ENCODE data around the gene ALK. TPM values are rescaled to one million over a fixed set of nuclear protein-coding genes. Genes with fewer than 3 reads are reported as not detected.

Gene ALK
- total RNA-seq, 3 donors from 2014 or later = not detected

GRCh38 chr2:29881089-29881730 lies 40.2 kb downstream of the ALK start:
- ATAC-seq = no peak
- no peak for DNase-seq
- Mint-ChIP-seq H3K36me3 (ENCODE audit: insufficient read depth) (no peaks in the 10 kb centered on the region), H3K4me3 (no peak overlapping the region), H3K9me3 (peaks cover 6% of the 10 kb centered on the region), H3K4me1 (ENCODE audit: low read depth) (no peaks in the 10 kb centered on the region), H3K27me3 (ENCODE audit: low read depth) (peaks cover 21% of the 10 kb centered on the region)

- no peaks in the 10 kb centered on the region for H3K36me3 Mint-ChIP-seq (ENCODE audit: insufficient read depth)
- H3K9me3 Mint-ChIP-seq = peaks cover 6% of the 10 kb centered on the region
- H3K27me3 Mint-ChIP-seq (ENCODE audit: low read depth) = peaks cover 21% of the 10 kb centered on the region
- H3K4me3 Mint-ChIP-seq = no peak overlapping the region
- no peaks in the 10 kb centered on the region for H3K4me1 Mint-ChIP-seq (ENCODE audit: low read depth)
- no peak for DNase-seq
- no peak for ATAC-seq
These were observed 41.3 kb downstream of the ALK start for GRCh38 chr2:29880084-29880483.

- H3K4me1 Mint-ChIP-seq (ENCODE audit: low read depth) = no peaks in the 10 kb centered on the region
- no peaks in the 10 kb centered on the region for H3K36me3 Mint-ChIP-seq (ENCODE audit: insufficient read depth)
- peaks cover 3% of the 10 kb centered on the region for H3K9me3 Mint-ChIP-seq
These were observed 41.9 kb downstream of the ALK start for GRCh38 chr2:29879456-29879855.

GRCh38 chr2:29878898-29879297 lies 42.5 kb downstream of the ALK start:
- H3K4me3 Mint-ChIP-seq = no peak overlapping the region
- no peak for DNase-seq
- H3K4me1 Mint-ChIP-seq (ENCODE audit: low read depth) = no peaks in the 10 kb centered on the region
- H3K36me3 Mint-ChIP-seq (ENCODE audit: insufficient read depth) = no peaks in the 10 kb centered on the region
- peaks cover 20% of the 10 kb centered on the region for H3K27me3 Mint-ChIP-seq (ENCODE audit: low read depth)
- H3K9me3 Mint-ChIP-seq = no peaks in the 10 kb centered on the region
- ATAC-seq = no peak

More at GRCh38 chr2:29879456-29879855, 41.9 kb downstream of the ALK start:
- no peak overlapping the region for H3K4me3 Mint-ChIP-seq
- DNase-seq = no peak
- H3K27me3 Mint-ChIP-seq (ENCODE audit: low read depth) = peaks cover 21% of the 10 kb centered on the region
- ATAC-seq = no peak

GRCh38 chr2:29876374-29876773 lies 45.0 kb downstream of the ALK start:
- ATAC-seq = no peak
- Mint-ChIP-seq H3K4me1 (ENCODE audit: low read depth) (no peaks in the 10 kb centered on the region), H3K9me3 (no peaks in the 10 kb centered on the region), H3K4me3 (no peak overlapping the region), H3K36me3 (ENCODE audit: insufficient read depth) (no peaks in the 10 kb centered on the region), H3K27me3 (ENCODE audit: low read depth) (peaks cover 12% of the 10 kb centered on the region)
- DNase-seq = no peak

- no peak overlapping the region for H3K4me3 Mint-ChIP-seq
- no peak for ATAC-seq
- H3K27me3 Mint-ChIP-seq (ENCODE audit: low read depth) = peaks cover 9% of the 10 kb centered on the region
- H3K36me3 Mint-ChIP-seq (ENCODE audit: insufficient read depth) = no peaks in the 10 kb centered on the region
- DNase-seq = no peak
- H3K9me3 Mint-ChIP-seq = no peaks in the 10 kb centered on the region
- no peaks in the 10 kb centered on the region for H3K4me1 Mint-ChIP-seq (ENCODE audit: low read depth)
These were observed 46.6 kb downstream of the ALK start for GRCh38 chr2:29874745-29875144.

- ATAC-seq (no peak), DNase-seq (no peak)
- Mint-ChIP-seq H3K9me3 (no peaks in the 10 kb centered on the region), H3K4me1 (ENCODE audit: low read depth) (no peaks in the 10 kb centered on the region), H3K36me3 (ENCODE audit: insufficient read depth) (no peaks in the 10 kb centered on the region), H3K27me3 (ENCODE audit: low read depth) (peaks cover 6% of the 10 kb centered on the region), H3K4me3 (no peak overlapping the region)
These were observed 48.5 kb downstream of the ALK start for GRCh38 chr2:29872870-29873269.

GRCh38 chr2:29871541-29871940 lies 49.8 kb downstream of the ALK start:
- no peaks in the 10 kb centered on the region for H3K9me3 Mint-ChIP-seq
- ATAC-seq (no peak), DNase-seq (no peak)
- no peak overlapping the region for H3K4me3 Mint-ChIP-seq
- peaks cover 6% of the 10 kb centered on the region for H3K27me3 Mint-ChIP-seq (ENCODE audit: low read depth)
- no peaks in the 10 kb centered on the region for H3K36me3 Mint-ChIP-seq (ENCODE audit: insufficient read depth)
- H3K4me1 Mint-ChIP-seq (ENCODE audit: low read depth) = no peaks in the 10 kb centered on the region

- Mint-ChIP-seq H3K4me1 (ENCODE audit: low read depth) (no peaks in the 10 kb centered on the region), H3K27me3 (ENCODE audit: low read depth) (peaks cover 29% of the 10 kb centered on the region), H3K36me3 (ENCODE audit: insufficient read depth) (no peaks in the 10 kb centered on the region), H3K4me3 (no peak overlapping the region), H3K9me3 (no peaks in the 10 kb centered on the region)
- no peak for DNase-seq
- ATAC-seq = no peak
These were observed 55.9 kb downstream of the ALK start for GRCh38 chr2:29865512-29865911.

- DNase-seq = no peak
These were observed 56.4 kb downstream of the ALK start for GRCh38 chr2:29864988-29865387.

GRCh38 chr2:29855924-29856639 lies 65.3 kb downstream of the ALK start:
- no peak for ATAC-seq
- Mint-ChIP-seq H3K27me3 (ENCODE audit: low read depth) (peaks cover 32% of the 10 kb centered on the region), H3K9me3 (peaks cover 4% of the 10 kb centered on the region), H3K36me3 (ENCODE audit: insufficient read depth) (no peaks in the 10 kb centered on the region), H3K4me3 (no peak overlapping the region), H3K4me1 (ENCODE audit: low read depth) (no peaks in the 10 kb centered on the region)
- DNase-seq = no peak

More at GRCh38 chr2:29864988-29865387, 56.4 kb downstream of the ALK start:
- ATAC-seq = no peak
- H3K36me3 Mint-ChIP-seq (ENCODE audit: insufficient read depth) = no peaks in the 10 kb centered on the region
- H3K27me3 Mint-ChIP-seq (ENCODE audit: low read depth) = peaks cover 32% of the 10 kb centered on the region
- H3K4me1 Mint-ChIP-seq (ENCODE audit: low read depth) = no peaks in the 10 kb centered on the region
- no peak overlapping the region for H3K4me3 Mint-ChIP-seq
- H3K9me3 Mint-ChIP-seq = no peaks in the 10 kb centered on the region

- Mint-ChIP-seq H3K36me3 (ENCODE audit: insufficient read depth) (no peaks in the 10 kb centered on the region), H3K9me3 (peaks cover 4% of the 10 kb centered on the region), H3K4me3 (no peak overlapping the region), H3K4me1 (ENCODE audit: low read depth) (no peaks in the 10 kb centered on the region), H3K27me3 (ENCODE audit: low read depth) (peaks cover 25% of the 10 kb centered on the region)
- ATAC-seq (no peak), DNase-seq (no peak)
These were observed 70.6 kb downstream of the ALK start for GRCh38 chr2:29850794-29851193.

- DNase-seq (no peak), ATAC-seq (no peak)
- Mint-ChIP-seq H3K27me3 (ENCODE audit: low read depth) (peaks cover 20% of the 10 kb centered on the region), H3K4me1 (ENCODE audit: low read depth) (no peaks in the 10 kb centered on the region), H3K4me3 (no peak overlapping the region), H3K36me3 (ENCODE audit: insufficient read depth) (no peaks in the 10 kb centered on the region), H3K9me3 (peaks cover 4% of the 10 kb centered on the region)
These were observed 72.6 kb downstream of the ALK start for GRCh38 chr2:29848566-29849310.

- H3K27me3 Mint-ChIP-seq (ENCODE audit: low read depth) = peaks cover 20% of the 10 kb centered on the region
These were observed 73.5 kb downstream of the ALK start for GRCh38 chr2:29847886-29848285.

More at GRCh38 chr2:29847886-29848285, 73.5 kb downstream of the ALK start:
- Mint-ChIP-seq H3K4me1 (ENCODE audit: low read depth) (no peaks in the 10 kb centered on the region), H3K9me3 (peaks cover 4% of the 10 kb centered on the region), H3K4me3 (no peak overlapping the region), H3K36me3 (ENCODE audit: insufficient read depth) (no peaks in the 10 kb centered on the region)
- ATAC-seq = no peak
- DNase-seq = no peak
